H9 (cell line): Measurements from ENCODE around the gene NT5DC4. TPM values are rescaled to one million over a fixed set of nuclear protein-coding genes. Genes with fewer than 3 reads are reported as not detected.

Experiments used
- DNase-seq: peaks from one replicate; pipeline ENCODE4 v3.0.0-alpha.2; 2017
- H2AFZ ChIP-seq: one replicate; pipeline ENCODE4 v1.6.1; 2013; ENCODE audit warnings: mild to moderate bottlenecking, low read length, control low read depth, moderate library complexity
- H2AK5ac ChIP-seq: 2 replicates; pipeline ENCODE4 v1.6.1; 2013; ENCODE audit warnings: low read length, control low read depth, mixed read lengths; ENCODE audit not compliant: insufficient read length
- H2BK120ac ChIP-seq: one replicate; pipeline ENCODE4 v1.6.1; 2013; ENCODE audit warnings: low read depth, mild to moderate bottlenecking, low read length, control low read depth, inconsistent platforms; ENCODE audit not compliant: poor library complexity, severe bottlenecking
- H2BK12ac ChIP-seq: 2 replicates; pipeline ENCODE4 v1.6.1; 2013; ENCODE audit warnings: low read length, control low read depth, mixed read lengths, low read depth; ENCODE audit not compliant: insufficient read length
- H2BK15ac ChIP-seq: 2 replicates; pipeline ENCODE4 v1.6.1; 2013; ENCODE audit warnings: low read depth, low read length, control low read depth
- H2BK20ac ChIP-seq: one replicate; pipeline ENCODE4 v1.6.1; 2013; ENCODE audit warnings: low read depth, mild to moderate bottlenecking, low read length, control low read depth, inconsistent platforms; ENCODE audit not compliant: poor library complexity, severe bottlenecking
- H2BK5ac ChIP-seq: 2 replicates; pipeline ENCODE4 v1.6.1; 2013; ENCODE audit warnings: low read length, control low read depth, mixed read lengths; ENCODE audit not compliant: insufficient read length
- H3K14ac ChIP-seq: 2 replicates; pipeline ENCODE4 v1.6.1; 2013; ENCODE audit warnings: low read length, control low read depth; ENCODE audit not compliant: insufficient read depth
- H3K18ac ChIP-seq: 2 replicates; pipeline ENCODE4 v1.6.1; 2013; ENCODE audit warnings: low read depth, mild to moderate bottlenecking, mixed read lengths, low read length, control low read depth; ENCODE audit not compliant: insufficient read length
- H3K23ac ChIP-seq: 2 replicates; pipeline ENCODE4 v1.6.1; 2013; ENCODE audit warnings: low read length, control low read depth, mixed read lengths, low read depth; ENCODE audit not compliant: insufficient read length
- H3K23me2 ChIP-seq: 2 replicates; pipeline ENCODE4 v1.6.1; 2013; ENCODE audit warnings: low read depth, mild to moderate bottlenecking, mixed read lengths, low read length, control low read depth; ENCODE audit not compliant: insufficient read length, poor library complexity, severe bottlenecking
- H3K27ac ChIP-seq: 2 replicates; pipeline ENCODE4 v1.5.1; 2013; ENCODE audit warnings: low read length, control low read depth, mixed read lengths, low read depth; ENCODE audit not compliant: insufficient read length
- H3K27me3 ChIP-seq: 2 replicates; pipeline ENCODE4 v1.6.1; 2013; ENCODE audit warnings: low read length, control low read depth, inconsistent platforms; ENCODE audit not compliant: insufficient read depth
- H3K4ac ChIP-seq: 2 replicates; pipeline ENCODE4 v1.6.1; 2013; ENCODE audit warnings: low read depth, mild to moderate bottlenecking, control low read depth, inconsistent platforms, low read length, moderate library complexity
- H3K4me1 ChIP-seq: 2 replicates; pipeline ENCODE4 v1.6.1; 2013; ENCODE audit warnings: low read length, control low read depth, inconsistent platforms; ENCODE audit not compliant: insufficient read depth
- H3K4me2 ChIP-seq: 2 replicates; pipeline ENCODE4 v1.6.1; 2013; ENCODE audit warnings: low read length, control low read depth, mixed read lengths; ENCODE audit not compliant: insufficient read length, insufficient read depth
- H3K56ac ChIP-seq: 2 replicates; pipeline ENCODE4 v1.6.1; 2013; ENCODE audit warnings: low read depth, mild to moderate bottlenecking, mixed read lengths, low read length, control low read depth; ENCODE audit not compliant: insufficient read length
- H3K79me1 ChIP-seq: 2 replicates; pipeline ENCODE4 v1.6.1; 2013; ENCODE audit warnings: low read depth, mild to moderate bottlenecking, moderate library complexity, low read length, control low read depth, inconsistent platforms; ENCODE audit not compliant: insufficient read depth, poor library complexity, severe bottlenecking
- H3K79me2 ChIP-seq: 2 replicates; pipeline ENCODE4 v1.6.1; 2013; ENCODE audit warnings: low read length, control low read depth, inconsistent platforms; ENCODE audit not compliant: insufficient read depth
- H3K9ac ChIP-seq: 2 replicates; pipeline ENCODE4 v1.6.1; 2013; ENCODE audit warnings: low read length, control low read depth, mixed read lengths; ENCODE audit not compliant: insufficient read length; ENCODE audit errors: extremely low read depth
- H3K9me3 ChIP-seq: one replicate; pipeline ENCODE4 v1.6.1; 2013; ENCODE audit warnings: low read depth, low read length, inconsistent platforms; ENCODE audit not compliant: control insufficient read depth
- H3T11ph ChIP-seq: one replicate; pipeline ENCODE4 v1.6.1; 2013; ENCODE audit warnings: mild to moderate bottlenecking, low read length, control low read depth, inconsistent platforms
- H4K20me1 ChIP-seq: one replicate; pipeline ENCODE4 v1.6.1; 2013; ENCODE audit not compliant: control insufficient read depth, insufficient read length, insufficient read depth
- H4K5ac ChIP-seq: 2 replicates; pipeline ENCODE4 v1.6.1; 2013; ENCODE audit warnings: low read depth, mild to moderate bottlenecking, mixed read lengths, low read length, control low read depth; ENCODE audit not compliant: insufficient read length
- H4K8ac ChIP-seq: replicated peaks from 2 replicates; pipeline ENCODE4 v1.6.1; 2013; ENCODE audit warnings: low read length, control low read depth, mixed read lengths, low read depth; ENCODE audit not compliant: insufficient read length
- H4K91ac ChIP-seq: 2 replicates; pipeline ENCODE4 v1.6.1; 2013; ENCODE audit warnings: low read depth, mild to moderate bottlenecking, moderate library complexity, mixed read lengths, low read length, control low read depth; ENCODE audit not compliant: insufficient read length
- H3K27ac Mint-ChIP-seq, 3 experiments: 2 replicates in 2 of 3; 3 replicates in 1 of 3; pipeline ENCODE4 v1.8.0; 2020 to 2021; ENCODE audit warnings: mixed read lengths in 3 of 3, mild to moderate bottlenecking in 1 of 3, moderate library complexity in 1 of 3
- H3K27me3 Mint-ChIP-seq: 2 replicates; pipeline ENCODE4 v1.8.0; 2021; ENCODE audit warnings: low read depth, mild to moderate bottlenecking, moderate library complexity, mixed read lengths
- H3K36me3 Mint-ChIP-seq, 3 experiments: 2 replicates in 2 of 3; 3 replicates in 1 of 3; pipeline ENCODE4 v1.8.0; 2020 to 2021; ENCODE audit warnings: low read depth in 3 of 3, mixed read lengths in 3 of 3; ENCODE audit not compliant: insufficient read depth in 1 of 3
- H3K4me1 Mint-ChIP-seq, 2 experiments: 2 replicates each; pipeline ENCODE4 v1.8.0; 2020; ENCODE audit warnings: mixed read lengths in 2 of 2
- H3K4me3 Mint-ChIP-seq, 2 experiments: 2 replicates in 1 of 2; 3 replicates in 1 of 2; pipeline ENCODE4 v1.8.0; 2020 to 2021; ENCODE audit warnings: mild to moderate bottlenecking in 2 of 2, mixed read lengths in 2 of 2, moderate library complexity in 1 of 2
- H3K9me3 Mint-ChIP-seq, 2 experiments: 2 replicates in 1 of 2; 3 replicates in 1 of 2; pipeline ENCODE4 v1.8.0; 2020; ENCODE audit warnings: mild to moderate bottlenecking in 2 of 2, mixed read lengths in 2 of 2, moderate library complexity in 1 of 2
- WGBS: extraction: QIAGEN DNeasy Blood & Tissue Kit; methylation state at CpG from one replicate; pipeline ENCODE4 v1.1.7; 2013; ENCODE audit warnings: missing lambda C conversion rate, low lambda C conversion rate, mixed read lengths; ENCODE audit not compliant: insufficient read length; ENCODE audit errors: extremely low coverage; 5-methylcytosine and 5-hydroxymethylcytosine counted together
- total RNA-seq: library from RNA; stranded (reverse); gene quantifications from 2 replicates; pipeline ENCODE4 v1.2.1, GENCODE V29; 2021
- TF ChIP-seq, protein P1 (sequence below): fragments of 200-600 bp; sonication (generic); conservative IDR thresholded peaks from 3 replicates; pipeline ENCODE4 v1.8.0; 2021; ENCODE audit warnings: antibody characterized with exemption, mild to moderate bottlenecking

The NT5DC4 gene
- total RNA-seq, 1 experiment from 2014 or later, result not detected

DNA sequence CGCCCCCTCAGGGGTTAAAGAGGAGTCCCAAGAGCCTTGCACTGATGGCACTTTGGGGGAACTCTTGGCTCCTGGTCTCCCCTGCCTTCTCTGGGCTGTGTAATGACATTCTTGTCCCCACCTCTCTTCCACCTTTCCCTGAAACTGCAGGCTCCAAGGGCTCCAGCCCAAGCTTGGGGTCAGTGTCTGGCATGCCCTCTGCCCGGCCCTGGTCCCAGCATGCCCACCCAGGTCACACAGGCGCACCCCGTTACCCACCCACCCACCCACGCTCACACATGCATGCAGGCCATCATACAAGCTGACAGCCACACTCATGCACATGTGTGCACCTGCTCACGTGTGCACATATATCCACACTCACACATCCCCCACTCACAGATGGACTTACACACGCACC lies 6.9 kb upstream of the NT5DC4 start:
- no peak overlapping the region for H4K5ac ChIP-seq
- H2BK20ac ChIP-seq, result no peak overlapping the region
- H4K8ac ChIP-seq, result no peak overlapping the region
- H3K56ac ChIP-seq, result no peak overlapping the region
- H3K27ac ChIP-seq, result no peak overlapping the region
- no peak overlapping the region for H2BK15ac ChIP-seq
- H3K79me2 ChIP-seq, result no peaks in the 10 kb centered on the region; the same call in 1 of the 2 replicates
- H3K4ac ChIP-seq, result no peak overlapping the region
- no peaks in the 10 kb centered on the region for H4K20me1 ChIP-seq
- DNase-seq, result no peak
- no peak overlapping the region for H2BK120ac ChIP-seq
- no peak overlapping the region for H3K4me3 Mint-ChIP-seq
- H3K4me1 Mint-ChIP-seq, result no peaks in the 10 kb centered on the region
- no peak overlapping the region for H3K18ac ChIP-seq
- H3K23me2 ChIP-seq, result no peaks in the 10 kb centered on the region
- WGBS, result no CpG with 5 or more reads among the region's 7 CpGs
- H3K4me1 ChIP-seq, result no peaks in the 10 kb centered on the region
- H2BK5ac ChIP-seq, result no peak overlapping the region
- no peaks in the 10 kb centered on the region for H3K9me3 ChIP-seq
- no peak overlapping the region for H3K23ac ChIP-seq
- H3K4me2 ChIP-seq, result no peak overlapping the region
- no peak overlapping the region for H2AFZ ChIP-seq
- H3K27me3 Mint-ChIP-seq, result peaks cover 3% of the 10 kb centered on the region
- TF ChIP-seq, protein P1, sequence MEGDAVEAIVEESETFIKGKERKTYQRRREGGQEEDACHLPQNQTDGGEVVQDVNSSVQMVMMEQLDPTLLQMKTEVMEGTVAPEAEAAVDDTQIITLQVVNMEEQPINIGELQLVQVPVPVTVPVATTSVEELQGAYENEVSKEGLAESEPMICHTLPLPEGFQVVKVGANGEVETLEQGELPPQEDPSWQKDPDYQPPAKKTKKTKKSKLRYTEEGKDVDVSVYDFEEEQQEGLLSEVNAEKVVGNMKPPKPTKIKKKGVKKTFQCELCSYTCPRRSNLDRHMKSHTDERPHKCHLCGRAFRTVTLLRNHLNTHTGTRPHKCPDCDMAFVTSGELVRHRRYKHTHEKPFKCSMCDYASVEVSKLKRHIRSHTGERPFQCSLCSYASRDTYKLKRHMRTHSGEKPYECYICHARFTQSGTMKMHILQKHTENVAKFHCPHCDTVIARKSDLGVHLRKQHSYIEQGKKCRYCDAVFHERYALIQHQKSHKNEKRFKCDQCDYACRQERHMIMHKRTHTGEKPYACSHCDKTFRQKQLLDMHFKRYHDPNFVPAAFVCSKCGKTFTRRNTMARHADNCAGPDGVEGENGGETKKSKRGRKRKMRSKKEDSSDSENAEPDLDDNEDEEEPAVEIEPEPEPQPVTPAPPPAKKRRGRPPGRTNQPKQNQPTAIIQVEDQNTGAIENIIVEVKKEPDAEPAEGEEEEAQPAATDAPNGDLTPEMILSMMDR, result no peak
- H4K91ac ChIP-seq, result no peak overlapping the region
- H3K27ac Mint-ChIP-seq, result no peak overlapping the region
- H3K27me3 ChIP-seq, result no peaks in the 10 kb centered on the region
- no peaks in the 10 kb centered on the region for H3K79me1 ChIP-seq
- H3K9ac ChIP-seq, result no peak overlapping the region
- H3K14ac ChIP-seq, result no peak overlapping the region
- no peak overlapping the region for H3T11ph ChIP-seq
- H3K36me3 Mint-ChIP-seq, result no peaks in the 10 kb centered on the region
- H2BK12ac ChIP-seq, result no peak overlapping the region
- H3K9me3 Mint-ChIP-seq, result no peaks in the 10 kb centered on the region; a peak in 2 of 5 replicates
- no peak overlapping the region for H2AK5ac ChIP-seq
